GM21825 (cell line): ENCODE measurements around the gene MLXIPL.
"Not testable (repeated sequence)": the region's sequence is repeated elsewhere in the genome, so short reads cannot be mapped to it uniquely, and the experiment has no call there.

ENCODE experiments used
- ATAC-seq: cut with Tn5 transposase; IDR thresholded peaks from one replicate; pipeline ENCODE4 v1.9.1; 2021; ENCODE audit warnings: mild to moderate bottlenecking, moderate library complexity; ENCODE audit not compliant: unreplicated experiment

Gene MLXIPL, protein sequence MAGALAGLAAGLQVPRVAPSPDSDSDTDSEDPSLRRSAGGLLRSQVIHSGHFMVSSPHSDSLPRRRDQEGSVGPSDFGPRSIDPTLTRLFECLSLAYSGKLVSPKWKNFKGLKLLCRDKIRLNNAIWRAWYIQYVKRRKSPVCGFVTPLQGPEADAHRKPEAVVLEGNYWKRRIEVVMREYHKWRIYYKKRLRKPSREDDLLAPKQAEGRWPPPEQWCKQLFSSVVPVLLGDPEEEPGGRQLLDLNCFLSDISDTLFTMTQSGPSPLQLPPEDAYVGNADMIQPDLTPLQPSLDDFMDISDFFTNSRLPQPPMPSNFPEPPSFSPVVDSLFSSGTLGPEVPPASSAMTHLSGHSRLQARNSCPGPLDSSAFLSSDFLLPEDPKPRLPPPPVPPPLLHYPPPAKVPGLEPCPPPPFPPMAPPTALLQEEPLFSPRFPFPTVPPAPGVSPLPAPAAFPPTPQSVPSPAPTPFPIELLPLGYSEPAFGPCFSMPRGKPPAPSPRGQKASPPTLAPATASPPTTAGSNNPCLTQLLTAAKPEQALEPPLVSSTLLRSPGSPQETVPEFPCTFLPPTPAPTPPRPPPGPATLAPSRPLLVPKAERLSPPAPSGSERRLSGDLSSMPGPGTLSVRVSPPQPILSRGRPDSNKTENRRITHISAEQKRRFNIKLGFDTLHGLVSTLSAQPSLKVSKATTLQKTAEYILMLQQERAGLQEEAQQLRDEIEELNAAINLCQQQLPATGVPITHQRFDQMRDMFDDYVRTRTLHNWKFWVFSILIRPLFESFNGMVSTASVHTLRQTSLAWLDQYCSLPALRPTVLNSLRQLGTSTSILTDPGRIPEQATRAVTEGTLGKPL

DNA sequence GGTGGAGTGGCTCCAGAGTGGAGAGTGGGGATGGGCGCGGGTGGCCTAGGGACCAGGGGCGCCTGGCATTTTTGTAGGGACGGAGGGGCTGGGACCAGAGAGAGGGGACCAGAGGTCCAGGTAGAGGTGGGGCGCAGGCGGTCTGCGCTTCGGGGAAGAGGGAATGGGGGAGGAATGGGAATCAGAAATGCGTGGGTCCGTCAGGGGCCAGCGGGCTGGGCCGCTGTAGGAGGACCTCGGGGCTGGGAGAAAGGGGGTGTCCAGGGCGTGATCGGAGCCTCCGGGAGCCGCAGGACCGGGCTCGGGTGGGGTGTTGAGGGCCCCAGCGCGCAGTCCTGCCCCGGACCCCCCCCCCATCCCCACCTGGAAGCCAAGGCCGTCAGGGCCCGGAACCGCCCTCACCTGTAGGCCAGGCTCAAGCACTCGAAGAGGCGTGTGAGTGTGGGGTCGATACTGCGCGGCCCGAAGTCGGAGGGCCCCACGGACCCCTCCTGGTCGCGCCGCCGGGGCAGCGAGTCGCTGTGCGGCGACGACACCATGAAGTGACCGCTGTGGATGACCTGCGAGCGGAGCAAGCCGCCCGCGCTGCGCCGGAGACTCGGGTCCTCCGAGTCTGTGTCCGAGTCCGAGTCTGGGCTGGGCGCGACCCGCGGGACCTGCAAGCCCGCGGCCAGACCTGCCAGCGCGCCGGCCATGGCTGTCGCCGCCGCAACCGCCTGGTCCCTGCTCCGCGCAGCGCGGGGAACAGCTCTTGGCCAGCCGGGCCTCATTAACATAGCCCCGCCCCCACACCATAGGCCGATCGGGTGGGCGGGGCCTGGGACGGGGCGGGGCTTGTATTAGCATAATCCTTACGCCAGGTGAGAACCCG lies at the start of gene MLXIPL:
Gene MLXIPL (minus strand): TSS at position 725 of the 871 bp plus-strand sequence. CDS start 30 bp downstream, at position 695.
- ATAC-seq = no peak

DNA sequence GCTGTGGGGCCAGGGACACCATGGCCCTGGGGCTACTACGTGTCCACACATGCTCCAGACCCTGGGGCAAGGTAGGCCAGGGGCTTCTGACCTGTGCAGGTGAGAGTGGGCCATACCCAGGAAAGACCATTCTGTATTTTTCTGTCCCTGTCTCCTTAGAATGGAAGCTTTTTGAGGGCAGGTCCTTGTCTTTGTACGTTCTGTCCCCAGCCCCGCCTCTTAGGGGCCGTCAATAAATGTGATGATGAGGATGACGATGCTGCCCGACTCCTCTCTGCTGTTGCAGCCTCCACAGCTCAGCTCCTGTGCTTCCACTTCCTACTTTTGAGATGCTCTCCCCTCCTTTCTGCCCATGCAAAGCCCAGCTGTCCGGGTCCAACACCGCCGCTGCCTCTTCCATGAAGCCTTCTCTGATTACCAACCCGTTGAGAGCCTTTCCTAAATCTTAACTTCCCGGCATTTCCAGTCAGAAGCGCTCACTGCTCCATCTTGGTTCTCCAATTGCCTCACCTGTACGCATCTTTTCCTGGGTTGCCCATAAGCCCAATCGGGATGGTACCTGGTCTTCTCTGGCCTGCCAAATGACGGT lies 47.6 kb upstream of the MLXIPL start:
- ATAC-seq = no peak

DNA sequence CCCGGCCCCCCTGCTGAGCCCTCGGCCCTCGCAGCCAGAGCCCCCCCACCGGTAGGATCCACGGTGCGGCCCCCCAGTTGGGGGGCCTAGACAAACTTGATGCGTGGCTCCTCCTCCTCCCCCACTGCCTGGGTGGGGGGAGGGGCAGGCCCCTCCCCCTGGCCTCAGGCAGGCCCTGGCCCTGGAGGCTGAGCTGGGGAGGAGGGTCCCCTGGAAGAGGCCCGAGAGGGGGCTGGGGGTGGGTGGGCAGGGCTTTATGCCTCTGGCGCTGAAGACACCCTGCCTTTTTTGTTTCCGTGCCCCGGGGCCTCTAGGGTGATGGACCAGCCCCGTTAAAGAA lies 47.0 kb upstream of the MLXIPL start:
- ATAC-seq = no peak

DNA sequence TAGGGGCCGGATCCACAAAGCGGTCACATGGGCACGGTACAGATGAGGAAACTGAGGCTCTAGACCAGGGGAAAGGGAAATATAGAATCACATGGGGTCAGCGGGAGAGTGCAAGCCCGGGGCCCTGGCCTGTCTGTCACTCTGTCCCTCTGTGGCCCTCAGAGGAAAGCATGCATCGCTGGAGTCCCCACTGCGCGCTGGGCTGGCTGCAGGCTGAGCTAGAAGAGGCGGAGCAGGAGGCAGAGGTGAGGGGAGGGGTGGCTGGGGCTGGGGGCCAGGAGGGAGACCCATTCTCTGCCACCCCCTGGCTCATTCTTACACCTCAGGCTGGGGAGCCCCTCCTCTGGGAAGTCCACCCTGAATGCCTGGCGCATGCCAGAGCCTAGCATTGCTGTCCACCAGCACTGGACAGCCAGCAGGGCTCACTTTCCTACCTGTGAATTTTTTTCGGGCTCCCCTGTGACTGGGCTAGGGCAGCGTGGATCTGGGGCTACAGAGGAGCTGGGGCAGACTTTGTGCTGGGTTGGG lies 45.6 kb upstream of the MLXIPL start:
- no peak for ATAC-seq

DNA sequence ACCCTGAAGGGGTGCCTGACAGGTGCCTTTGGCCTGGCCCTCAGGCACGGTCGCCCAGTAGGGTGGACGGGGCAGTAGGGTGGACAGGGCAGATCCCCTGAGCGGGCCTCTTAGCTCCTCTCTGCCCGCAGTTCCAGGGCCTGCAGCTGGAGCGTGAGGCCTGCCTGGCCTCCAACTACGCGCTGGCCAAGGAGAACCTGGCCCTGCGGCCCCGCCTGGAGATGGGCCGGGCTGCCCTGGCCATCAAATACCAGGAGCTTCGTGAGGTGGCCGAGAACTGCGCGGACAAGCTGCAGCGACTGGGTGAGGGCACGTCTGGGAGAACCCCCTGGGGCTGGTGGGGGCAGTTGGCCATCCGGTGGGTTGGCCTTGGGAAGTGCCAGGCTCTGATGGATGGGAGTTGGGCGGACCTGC lies 45.0 kb upstream of the MLXIPL start:
- no peak for ATAC-seq

DNA sequence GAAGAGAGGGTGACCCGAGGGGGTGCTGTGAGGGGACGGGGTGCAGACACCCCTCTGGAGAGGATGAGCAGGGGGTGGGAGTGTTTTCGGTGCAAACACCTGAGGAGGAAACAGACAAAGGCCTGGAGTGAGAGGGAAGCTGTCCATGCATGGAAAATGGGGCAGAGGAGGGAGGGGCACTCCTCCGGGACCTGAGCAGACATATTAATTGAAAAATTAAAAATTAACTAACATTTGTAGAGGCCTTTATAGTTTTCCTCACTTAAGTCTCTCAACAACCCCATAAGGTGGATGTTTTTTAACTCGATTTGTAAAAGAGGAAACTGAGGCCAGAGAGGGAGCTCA lies 44.5 kb upstream of the MLXIPL start:
- no peak for ATAC-seq

DNA sequence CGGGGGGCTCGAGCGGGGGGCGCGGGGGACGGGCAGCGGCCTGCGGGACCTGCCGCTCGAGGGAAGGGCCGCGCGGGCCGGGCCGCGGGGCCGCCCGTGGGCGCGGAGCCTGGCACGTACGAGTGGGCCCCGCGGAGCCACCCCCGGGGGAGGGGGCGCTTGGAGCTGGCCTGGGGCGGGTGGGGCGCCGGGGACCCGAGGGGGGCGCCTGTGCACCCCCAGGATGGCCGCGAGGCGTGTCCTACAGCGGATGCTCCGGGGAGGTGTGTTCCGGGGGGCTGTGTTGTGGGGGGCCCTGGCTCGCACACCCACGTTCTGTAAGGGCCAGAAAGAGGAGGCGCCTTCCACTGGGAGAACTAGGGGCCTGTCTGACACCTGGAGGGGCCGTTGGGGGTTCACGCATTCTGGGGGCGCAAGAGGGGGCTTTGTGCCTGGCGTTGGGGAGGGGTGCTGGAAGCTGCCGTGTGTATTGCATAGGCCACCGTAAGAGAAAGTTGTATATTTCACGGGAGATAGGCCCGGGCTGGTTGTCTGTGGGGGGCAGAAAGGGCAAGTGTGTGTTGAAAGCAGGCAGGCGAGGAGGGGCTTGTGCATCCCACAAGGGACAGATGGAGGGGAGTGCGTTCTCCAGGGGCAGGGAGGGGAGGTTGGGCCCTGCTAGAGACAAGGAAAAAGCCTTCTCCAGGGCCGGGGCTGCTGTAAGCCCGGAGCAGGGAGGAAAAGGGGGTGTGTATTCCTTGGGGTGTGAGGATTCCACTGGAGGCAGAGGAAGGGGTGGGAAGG lies 44.0 kb upstream of the MLXIPL start:
- ATAC-seq = no peak

DNA sequence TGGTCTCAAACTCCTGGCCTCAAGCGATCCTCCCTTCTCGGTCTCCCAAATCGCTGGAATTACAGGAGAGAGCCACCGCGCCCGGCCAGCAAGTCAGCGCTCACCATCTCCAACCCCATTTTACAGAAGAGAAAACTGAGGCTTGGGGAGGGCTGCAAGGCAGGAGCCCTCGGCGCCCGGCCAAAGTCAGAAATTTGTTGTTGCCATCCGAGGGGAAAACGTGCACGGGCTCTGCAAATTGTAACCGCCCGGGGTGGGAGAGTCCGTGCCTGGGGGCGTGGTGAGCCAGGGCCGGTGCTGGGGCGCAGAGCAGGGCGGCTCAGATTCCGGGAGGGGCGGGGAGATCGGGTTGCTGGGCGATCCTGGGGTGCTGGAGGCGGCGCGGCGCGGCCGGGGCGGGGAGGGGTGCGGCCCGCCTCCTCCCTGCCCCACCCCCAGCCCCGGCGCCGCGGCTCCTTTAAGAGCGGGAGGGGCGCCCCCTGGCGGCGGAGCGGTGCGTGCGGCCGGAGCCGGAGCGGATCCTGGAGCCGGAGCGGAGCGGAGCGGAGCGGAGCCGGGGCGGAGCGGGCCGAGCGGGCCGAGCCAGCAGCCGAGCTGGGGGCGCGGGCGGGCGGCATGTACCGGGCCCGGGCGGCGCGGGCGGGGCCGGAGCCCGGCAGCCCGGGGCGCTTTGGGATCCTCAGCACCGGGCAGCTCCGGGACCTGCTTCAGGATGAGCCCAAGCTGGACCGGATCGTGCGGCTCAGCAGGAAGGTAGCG lies 43.2 kb upstream of the MLXIPL start, which contains the start of gene VPS37D:
Gene VPS37D (plus strand): TSS at position 488 of the 759 bp plus-strand sequence. CDS start 128 bp downstream, at position 616.
- peak; percentile 86 for ATAC-seq

DNA sequence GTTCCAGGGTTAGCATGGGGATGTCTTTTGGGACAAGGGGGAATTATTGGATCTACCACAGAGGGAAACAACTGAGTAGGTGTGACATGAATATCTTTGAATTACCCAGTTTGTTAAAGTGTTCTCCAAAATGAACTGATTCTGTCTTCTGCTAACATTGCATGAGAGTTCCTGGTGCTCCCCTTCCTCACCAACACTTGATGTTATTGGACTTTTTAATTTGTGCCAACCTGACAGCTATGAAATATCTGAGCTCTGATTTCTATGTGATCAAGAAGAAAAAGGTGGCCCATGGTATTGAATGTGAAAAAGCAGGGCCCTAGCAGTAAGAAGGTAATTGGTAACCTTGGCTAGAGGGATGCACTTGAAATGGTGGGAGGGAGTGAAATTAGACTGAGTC lies 38.7 kb upstream of the MLXIPL start:
- no peak for ATAC-seq

DNA sequence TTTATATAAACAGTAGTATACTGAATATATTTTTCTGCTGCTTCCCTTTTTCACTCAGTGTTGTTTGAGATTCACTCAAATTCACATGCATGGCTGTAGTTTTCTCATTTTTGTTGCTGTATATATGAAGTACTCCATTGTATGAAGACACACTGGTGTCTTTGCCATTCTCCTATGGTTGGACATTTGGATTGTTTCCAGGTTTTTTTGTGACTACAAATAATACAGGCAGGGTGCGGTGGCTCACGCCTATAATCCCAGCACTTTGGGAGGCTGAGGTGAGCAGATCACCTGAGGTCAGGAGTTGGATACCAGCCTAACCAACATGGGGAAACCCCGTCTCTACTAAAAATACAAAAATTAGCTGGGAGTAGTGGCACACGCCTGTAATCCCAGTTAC lies 36.3 kb upstream of the MLXIPL start:
- ATAC-seq = not testable (repeated sequence)

DNA sequence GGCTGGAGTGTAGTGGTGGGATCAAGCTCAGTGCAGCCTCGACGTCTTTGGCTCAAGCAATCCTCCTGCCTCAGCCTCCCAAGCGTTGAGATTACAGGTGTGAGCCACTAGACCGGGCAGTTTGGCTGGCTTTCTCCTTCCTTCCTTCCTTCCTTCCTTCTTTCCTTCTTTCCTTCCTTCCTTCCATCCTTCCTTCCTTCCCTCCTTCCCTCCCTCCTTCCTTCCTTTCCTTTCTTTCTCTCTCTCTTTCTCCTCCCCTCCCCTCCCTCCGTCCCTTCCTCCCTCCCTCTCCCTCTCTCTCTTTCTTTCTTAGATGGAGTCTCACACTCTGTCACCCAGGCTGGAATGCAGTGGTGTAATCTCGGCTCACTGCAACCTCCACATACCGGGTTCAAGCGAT lies 35.7 kb upstream of the MLXIPL start:
- ATAC-seq = no peak

DNA sequence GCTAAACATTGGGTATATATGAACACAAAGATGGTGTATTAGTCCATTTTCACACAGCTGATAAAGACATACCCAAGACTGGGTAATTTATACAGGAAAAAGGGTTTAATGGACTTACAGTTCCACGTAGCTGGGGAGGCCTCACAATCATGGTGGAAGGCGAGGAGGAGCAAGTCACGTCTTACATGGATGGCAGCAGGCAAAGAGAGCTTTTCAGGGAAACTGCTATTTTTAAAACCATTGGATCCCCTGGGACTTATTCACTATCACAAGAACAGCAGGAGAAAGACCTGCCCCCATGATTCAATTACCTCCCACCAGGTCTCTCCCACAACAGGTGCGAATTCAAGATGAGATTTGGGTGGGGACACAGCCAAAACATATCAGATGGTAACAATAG lies 31.0 kb upstream of the MLXIPL start:
- ATAC-seq = not testable (repeated sequence)

DNA sequence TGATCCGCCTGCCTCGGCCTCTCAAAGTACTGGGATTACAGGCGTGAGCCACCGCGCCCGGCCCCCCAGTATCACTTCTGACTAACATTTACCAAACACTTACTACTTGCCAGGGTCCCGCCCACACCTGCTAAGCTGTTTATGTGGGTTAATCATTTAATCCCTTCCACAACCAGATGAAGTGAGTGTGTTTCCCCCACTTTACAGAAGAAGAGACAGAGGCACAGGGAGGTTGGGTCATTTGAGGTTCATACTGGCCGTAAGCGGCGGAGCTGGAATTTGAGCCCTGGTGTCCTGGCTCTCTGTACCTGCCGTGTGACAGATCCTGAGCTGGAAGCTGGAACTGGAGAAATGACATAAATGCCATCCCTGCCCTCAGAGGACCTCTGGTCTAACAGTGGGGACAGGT lies 28.2 kb upstream of the MLXIPL start:
- no peak for ATAC-seq

DNA sequence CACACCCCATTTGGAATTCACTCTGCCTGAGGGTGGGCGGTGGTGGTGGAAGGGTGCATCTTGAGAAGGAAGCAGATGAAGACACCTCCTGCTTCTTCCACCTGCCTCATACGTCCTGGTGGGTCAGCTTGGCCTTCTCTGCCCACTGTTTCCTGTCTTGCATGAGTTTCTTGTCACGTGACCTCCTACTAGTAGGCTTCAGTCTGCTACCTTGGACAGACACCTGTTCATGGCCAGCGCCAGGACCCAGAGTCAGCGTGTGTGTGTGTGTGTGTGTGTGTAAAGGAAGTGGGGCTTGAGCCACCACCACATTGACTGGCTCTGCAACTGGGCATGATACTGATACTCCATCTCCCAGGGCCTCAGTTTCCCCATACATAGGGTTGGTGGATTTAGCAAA lies 26.2 kb upstream of the MLXIPL start:
- no peak for ATAC-seq

DNA sequence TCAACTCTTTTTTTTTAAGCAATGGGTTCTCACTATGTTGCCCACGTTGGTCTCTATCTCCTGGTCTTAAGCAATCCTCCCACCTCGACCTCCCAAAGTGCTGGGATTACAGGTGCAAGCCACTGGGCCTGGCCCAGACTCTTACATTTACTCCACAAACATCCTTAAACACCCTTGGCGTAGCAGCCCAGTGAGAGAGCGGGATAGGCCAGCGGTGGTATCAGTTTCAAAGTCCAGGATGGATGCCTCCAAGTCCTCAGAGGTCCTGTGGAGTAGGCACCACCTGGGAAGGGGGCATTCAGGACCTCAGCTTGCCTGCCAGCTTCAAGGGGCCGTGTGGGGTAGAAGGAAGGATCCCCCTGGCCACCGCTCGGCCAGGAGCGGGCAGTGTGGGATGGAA lies 25.3 kb upstream of the MLXIPL start:
- no peak for ATAC-seq

DNA sequence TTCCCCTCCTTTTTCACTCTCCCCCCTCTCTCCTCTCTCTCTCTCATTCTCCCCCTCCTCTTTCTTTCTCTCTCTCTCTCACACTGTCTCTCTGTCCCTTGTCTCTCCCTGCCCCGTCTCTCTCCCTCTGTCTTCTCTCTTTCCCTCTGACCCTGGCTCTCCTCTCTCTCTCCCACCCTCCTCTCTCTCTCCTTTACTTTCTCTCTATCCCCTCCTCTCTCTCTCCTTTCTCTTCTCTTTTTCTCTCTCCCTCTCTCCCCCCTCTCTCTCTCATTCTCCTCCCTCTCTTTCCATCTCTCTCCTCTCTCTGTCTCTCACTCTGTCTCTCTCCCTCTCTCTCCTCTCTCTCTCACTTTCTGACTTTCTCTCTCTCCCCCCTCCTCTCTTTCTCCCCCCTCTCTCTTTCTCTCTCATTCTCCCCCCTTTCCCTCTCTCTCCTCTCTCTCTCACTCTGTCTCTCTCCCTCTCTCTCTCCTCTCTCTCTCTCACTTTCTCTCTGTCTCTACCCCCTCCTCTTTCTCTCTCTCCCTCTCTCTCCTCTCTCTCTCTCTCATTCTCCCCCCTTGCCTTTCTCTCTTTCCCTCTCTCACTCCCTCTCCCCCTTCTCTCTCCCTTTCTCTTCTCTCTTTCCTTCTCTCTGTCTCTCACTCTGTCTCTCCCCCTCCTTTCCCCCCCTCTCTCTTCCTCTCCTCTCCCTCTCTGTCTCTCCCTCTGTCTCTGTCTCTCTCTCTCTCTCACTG lies 24.4 kb upstream of the MLXIPL start:
- ATAC-seq = no peak

DNA sequence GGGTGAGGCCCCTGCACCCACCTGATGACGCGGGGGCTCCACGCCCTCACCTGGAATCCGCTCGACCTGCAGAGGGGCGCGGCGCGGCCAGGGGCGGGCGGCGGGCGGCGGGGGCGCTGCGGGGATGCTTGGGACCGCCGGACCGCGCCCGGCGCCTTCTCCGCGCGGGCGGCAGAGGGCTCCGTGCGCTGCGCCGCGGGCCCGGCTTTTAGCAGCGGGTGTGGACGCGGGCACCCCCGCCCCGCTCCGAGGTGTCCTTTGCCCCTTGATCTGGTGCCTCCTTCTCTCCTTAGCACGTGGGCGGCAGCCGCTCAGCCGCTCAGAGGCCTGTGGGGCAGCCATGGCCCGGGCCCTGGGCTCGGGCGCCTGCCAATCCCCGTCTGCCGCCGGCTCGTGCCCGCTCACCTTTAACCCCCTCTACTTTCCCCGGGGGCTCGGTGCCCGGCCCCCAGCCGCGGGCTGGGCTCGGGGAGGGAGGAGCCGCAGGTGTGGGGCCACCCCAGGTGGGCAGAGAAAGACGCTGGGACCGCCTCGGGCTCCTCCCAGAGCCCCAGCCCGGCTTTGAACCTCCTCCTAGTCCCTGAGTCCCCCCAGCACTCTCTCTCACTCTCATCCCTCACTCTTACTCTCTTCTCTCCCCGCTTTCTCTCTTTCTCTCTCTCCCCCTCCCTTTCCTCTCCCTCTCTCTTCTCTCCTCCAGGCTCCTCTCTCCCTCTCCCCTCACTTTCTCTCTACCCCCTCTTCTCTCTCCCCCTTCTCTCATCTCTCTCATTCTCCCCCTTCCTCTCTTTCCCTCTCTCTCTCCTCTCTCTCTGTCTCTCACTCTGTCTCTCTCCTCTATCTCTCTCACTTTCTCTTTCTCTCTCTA lies 23.6 kb upstream of the MLXIPL start:
- no peak for ATAC-seq
